ACHN (cell line): ENCODE results near the gene SOX10.

Experiments used
- DNase-seq: peaks from one replicate; pipeline ENCODE4 v3.0.0-alpha.2; 2015
- in situ Hi-C: cut with HindIII; loops from 2 replicates; pipeline ENCODE4 v1.10.0; 2017; ENCODE audit warnings: low sequenced_read_pairs, low pct_ligation_motif_present, low pct_unique_long_range_greater_than_20kb

Gene SOX10

DNA sequence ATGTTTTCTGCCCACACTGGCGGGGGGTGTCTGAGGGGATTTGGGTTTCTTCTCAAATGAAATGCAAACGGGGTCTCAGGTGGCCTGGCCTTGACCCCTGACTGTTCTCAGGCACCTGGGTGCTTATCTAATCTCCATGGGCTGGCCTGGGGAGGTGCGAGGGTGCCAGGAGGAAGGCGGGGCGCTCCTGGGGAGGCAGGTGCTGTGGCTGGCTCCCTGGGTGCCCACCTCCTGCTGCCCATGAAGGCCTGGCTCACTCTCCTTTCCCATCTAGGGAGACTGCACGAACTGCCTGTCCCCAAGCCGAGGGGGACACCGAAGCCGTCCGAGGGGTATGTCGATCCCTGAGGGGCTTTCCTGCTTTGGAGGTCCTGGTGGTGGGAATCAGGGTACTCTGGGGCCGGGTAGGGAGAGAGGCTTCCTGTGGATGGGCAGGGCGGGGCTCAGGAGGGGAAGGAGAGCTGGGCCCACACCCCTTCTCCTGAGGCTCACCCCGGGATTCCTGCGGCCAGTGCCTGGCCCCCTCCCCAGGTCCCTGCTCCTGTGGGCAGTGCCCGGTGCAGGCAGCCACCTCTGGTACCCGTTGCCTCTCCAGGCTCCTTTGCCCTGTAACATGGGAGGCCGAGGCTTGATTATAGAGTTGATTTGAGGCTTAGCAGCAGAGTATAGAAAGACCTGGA lies 59.8 kb downstream of the SOX10 start:
- in situ Hi-C loops: no loop called here

DNA sequence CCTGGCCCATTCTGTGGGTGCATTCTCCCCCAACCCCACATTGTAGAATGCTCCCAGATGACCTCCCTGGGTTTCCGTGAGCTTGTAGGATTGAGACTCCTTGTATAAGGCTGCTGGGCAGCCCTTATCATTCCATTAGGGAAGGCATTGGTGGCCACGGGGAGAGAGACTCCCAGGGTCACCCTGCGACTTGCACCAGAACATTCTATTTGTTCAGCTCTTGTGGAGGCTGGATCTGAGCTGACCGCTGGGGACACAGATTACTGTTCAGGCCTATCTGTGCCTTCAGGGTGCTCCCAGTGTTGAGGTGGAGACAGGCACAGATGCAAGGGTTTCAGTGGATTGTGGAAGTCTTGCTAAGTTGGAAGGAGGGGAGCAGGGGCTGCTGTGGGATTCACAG lies 60.4 kb downstream of the SOX10 start:
- no peak for DNase-seq
- in situ Hi-C loops: no loop called here

More for the DNA sequence above, 59.8 kb downstream of the SOX10 start:
- no peak for DNase-seq
